ENCODE measurements around the gene CDH4.

The CDH4 gene

GRCh38 chr20:61670274-61670673 lies 418.2 kb downstream of the CDH4 start:
- DNase-seq (ENCODE audit: low spot score) = no peak

DNA sequence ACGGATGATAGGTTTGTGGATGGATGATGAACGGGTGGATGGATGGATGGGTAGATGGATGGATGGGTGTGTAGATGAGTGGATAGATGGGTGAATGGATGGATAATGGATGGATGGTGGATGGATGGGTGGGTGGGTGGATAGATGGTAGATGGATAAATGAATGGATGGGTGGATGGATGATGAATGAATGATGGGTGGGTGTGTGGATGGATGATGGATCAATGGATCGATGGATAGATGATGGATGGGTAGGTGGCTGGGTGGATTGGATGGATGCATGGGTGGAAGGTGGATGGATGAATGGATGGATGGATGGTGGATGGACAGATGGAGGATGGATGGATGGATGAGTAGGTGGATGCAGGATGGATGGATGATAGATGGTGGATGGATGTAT lies 419.5 kb downstream of the CDH4 start:
- DNase-seq (ENCODE audit: low spot score) = no peak

GRCh38 chr20:61673152-61673847 lies 421.2 kb downstream of the CDH4 start:
- DNase-seq (ENCODE audit: low spot score) = no peak

DNA sequence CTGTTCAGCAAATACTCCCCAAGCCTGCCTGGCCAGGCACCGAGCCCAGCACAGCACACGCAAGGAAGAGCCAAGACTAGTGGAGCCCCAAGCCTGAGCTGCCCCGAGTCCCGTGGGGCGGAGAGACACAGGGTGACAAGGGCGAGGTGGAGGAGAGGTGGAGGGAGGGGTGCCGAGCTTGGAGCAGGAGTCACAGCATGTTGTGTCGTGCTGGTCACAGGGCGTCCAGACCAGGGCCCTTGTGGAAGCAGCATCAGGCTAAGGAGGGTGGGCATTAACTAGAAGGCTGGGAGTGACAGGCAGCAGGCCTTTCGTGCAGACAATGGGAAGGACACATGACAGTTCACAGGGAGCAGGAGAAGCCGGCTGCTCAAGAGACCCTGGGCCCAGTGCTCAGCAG lies 422.1 kb downstream of the CDH4 start:
- DNase-seq (ENCODE audit: low spot score) = no peak

DNA sequence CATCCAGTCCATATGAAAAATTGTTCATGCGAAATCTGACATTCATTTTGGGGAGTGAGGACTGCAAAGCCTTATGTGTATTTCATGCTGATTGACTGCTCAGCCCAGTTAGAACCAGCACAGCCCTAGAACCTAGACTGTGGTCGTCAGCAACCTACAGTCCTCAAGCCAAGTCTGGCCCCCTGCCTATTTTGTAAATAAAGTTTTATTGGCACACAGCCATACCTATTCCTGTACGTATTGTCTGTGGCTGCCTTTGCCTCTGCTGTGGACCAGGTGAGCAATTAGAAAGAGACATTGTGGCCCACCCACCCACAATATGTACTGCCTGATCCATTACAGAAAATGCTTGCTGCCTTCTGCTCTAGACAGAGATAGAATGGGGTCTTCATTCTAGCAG lies 422.6 kb downstream of the CDH4 start:
- DNase-seq (ENCODE audit: low spot score) = no peak

- no peak for DNase-seq (ENCODE audit: low spot score)
Observed at GRCh38 chr20:61677928-61678327, 425.9 kb downstream of the CDH4 start.

DNA sequence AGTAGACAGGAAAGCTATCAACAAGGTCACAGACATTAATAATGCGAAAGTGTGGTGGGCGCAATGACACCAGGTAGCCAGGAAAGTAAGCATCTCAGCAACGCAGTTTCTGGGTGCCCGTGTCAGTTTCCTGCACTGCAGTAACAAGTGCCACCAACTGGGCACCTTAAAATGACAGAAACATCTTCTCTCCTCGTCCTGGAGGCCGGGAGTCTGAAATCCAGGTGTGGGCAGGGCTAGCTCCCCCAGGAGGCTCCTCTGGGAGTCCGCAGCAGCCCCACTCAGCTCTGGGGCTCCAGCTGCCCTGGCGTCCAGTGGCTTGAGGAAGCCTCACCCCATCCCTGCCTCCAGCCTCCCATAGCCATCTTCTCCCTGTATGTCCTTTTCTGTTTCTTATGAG lies 426.4 kb downstream of the CDH4 start:
- DNase-seq (ENCODE audit: low spot score) = no peak

DNA sequence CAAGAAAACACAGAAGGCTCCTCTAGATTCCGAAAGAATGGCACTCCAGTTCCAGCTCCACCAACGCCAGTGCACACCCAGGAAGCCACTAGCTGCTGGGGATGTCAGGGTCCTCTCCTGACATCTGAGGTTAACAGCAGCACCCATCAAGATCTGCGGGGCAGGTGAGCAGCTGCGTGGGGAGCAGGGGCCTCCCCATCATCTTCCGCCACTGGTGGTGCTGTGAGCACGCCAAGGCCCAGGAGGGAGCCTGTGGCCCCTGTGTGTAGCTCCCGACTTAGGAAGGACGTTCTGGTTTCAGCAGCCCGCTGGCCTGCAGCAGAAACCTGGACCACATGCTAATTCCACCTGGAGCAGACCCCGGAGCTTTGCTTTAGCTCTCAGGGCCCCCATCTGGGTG lies 427.4 kb downstream of the CDH4 start:
- no peak for DNase-seq (ENCODE audit: low spot score)

DNA sequence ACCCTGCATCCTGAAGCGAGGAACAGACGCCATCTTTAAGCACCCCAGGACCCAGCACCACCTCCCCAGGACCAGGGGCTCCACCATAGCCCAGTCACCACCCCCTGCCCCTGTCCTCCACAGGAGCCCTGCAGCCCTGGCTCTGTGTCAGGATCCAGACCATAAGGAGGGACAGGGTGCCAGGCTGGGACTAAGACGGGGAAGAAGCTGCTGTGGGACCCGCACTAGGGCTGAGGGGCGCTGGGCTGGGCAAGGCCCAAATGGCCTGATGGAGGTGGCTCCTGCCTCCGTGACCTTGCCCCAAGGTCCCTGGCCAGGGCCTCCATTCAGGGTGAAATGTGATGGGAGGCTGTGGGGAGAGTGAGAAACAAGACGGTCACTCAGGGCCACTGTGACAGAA lies 428.0 kb downstream of the CDH4 start:
- no peak for DNase-seq (ENCODE audit: low spot score)

DNA sequence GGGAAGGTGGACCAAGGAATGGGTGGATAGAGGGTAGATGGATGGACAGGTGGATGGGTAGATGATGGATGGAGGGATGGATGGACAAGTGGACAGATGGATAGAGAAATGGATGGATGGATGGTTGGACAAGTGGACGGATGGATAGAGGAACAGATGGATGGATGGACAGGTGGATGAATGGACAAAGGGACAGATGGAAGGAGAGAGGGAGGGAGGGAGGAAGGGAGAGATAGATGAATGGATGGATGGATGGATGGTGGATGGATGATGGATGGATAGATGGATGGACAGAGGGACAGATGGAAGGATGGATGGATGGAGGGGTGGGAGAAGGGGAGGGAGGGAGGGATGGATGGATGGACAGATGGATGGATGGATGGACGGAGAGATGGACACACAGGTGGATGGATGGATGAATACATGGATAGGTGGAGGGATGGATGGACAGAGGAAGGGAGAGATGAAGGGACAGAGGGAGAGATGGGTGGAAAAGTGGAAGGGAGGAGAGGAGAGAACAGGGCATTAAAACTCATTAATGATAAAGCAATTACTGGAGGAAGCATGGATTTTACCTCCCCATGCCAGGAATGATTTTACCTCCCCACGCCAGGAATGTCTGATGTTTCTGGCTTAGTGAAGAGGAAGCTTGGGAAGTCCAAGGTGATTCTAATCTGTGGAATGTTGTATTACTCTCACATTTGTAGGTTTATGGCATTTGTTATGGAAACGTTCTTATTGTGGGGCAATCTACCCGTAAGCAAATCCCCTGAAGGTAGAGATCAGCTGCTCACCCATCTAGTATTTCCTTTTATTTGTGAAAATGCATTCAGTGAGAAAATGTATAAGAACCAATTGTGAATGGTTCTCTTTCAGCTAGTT lies 430.3 kb downstream of the CDH4 start:
- DNase-seq (ENCODE audit: low spot score) = no peak

DNA sequence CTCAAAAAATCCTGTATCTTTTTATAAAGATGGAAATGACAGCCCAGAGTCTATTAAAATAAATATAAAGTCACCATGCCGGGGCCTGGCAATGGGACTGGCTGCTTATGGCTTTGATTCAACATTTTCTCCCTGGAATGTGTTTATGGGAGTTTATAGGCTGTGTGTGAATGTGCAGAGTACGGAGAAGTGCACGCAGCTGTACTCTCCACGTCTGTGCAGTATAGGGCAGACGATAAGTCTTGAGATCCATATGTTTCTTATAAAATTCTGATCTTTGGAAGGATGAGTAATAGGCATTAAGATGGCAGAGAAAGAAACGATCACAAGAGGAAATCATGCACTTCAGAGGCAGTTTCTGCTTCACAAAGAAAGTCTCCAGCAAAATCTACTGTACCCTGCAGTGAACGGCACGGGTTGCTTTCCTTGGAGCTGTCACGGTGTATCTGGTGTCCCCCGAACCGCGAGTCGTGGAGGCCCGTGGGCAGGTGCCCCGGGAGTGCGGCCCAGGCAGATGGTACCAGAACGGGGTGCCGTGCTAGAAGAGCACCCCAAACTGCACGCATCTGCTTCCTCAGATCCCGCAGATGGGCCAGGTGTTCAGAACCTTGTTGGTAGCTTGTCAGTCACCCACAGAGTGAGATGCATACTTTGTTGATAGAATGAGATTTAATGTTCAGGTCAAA lies 431.1 kb downstream of the CDH4 start:
- DNase-seq (ENCODE audit: low spot score) = no peak

GRCh38 chr20:61683721-61684120 lies 431.7 kb downstream of the CDH4 start:
- no peak for DNase-seq (ENCODE audit: low spot score)

- no peak for DNase-seq (ENCODE audit: low spot score)
Observed at GRCh38 chr20:61684136-61684535, 432.1 kb downstream of the CDH4 start.

- DNase-seq (ENCODE audit: low spot score) = no peak
Observed at GRCh38 chr20:61684583-61685235, 432.6 kb downstream of the CDH4 start.

DNA sequence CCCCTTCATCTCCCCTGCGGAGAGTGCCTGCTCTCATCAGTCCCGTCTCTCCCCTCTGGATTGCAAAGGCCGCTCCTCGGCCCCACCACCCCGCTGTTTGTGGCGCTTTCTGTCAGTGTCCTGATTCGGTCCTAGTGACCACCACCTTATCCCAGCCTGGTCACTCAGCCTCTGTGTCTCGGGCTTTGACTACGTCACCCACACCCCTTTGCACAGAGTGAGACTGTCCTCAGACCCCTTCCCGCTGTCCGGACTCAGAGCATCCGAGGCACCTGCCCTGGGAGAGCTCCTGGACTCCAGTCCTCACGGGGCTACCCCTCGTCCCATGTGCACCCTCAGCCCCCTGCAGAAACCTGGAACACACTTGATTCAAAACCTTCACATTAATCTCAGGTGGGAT lies 433.4 kb downstream of the CDH4 start:
- no peak for DNase-seq (ENCODE audit: low spot score)

GRCh38 chr20:61686051-61686936 lies 434.2 kb downstream of the CDH4 start:
- DNase-seq (ENCODE audit: low spot score) = no peak

- DNase-seq (ENCODE audit: low spot score) = no peak
Observed at GRCh38 chr20:61688411-61688810, 436.4 kb downstream of the CDH4 start.

GRCh38 chr20:61690150-61690549 lies 438.1 kb downstream of the CDH4 start:
- DNase-seq (ENCODE audit: low spot score) = no peak

DNA sequence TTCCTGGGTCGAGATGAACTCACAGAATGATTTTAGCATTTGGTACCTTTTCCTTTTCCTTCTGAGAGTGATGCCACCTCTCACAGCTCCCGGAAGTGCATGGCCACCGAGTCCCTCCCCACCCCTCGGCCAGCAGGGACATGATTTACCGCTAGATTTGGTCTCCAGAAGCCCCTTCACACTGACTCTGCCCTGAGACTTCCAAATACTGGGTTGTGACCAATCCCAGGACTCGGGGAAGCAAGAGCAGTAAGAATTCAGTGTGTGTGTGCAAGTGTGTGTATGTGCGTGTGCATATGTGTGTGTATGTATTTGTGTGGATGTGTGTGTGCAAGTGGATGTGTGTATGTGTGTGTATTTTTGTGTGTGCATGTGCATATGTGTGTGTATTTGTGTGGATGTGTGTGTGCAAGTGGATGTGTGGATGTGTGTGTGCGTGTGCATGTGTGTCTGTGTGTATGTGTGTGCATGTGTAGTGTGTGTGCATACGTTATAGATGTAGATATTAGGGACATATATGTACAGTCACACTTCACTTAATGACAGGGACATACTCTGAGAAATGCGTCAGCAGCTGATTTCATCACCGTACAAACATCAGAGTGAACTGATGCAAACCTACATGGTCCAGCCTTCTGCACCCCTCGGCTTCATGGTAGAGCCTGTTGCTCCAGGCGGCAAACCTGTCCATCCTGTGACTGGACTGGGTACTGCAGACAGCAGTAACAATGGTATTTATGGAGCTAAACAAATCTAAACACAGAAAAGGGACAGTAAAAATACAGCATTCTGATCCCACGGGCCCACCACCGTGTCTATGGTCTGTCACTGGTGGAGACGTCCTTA lies 439.2 kb downstream of the CDH4 start:
- no peak for DNase-seq (ENCODE audit: low spot score)

DNA sequence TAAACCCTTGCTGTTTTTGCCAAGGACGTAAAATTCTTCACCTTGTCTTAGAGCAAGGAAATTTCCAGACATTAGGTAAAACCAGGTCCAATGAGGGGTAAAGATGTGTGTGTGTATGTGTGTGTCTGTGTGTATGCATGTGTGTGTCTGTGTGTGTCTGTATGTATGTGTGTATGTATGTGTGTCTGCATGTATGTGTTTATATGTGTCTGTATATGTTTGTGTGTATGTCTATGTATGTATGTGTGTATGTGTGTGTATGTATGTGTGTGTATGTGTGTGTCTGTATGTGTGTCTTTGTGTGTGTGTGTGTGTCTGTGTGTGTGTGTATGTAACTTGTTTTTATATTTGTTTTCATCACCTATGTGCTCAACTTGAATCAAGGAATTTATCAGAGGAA lies 439.9 kb downstream of the CDH4 start:
- DNase-seq (ENCODE audit: low spot score) = no peak

- DNase-seq (ENCODE audit: low spot score) = no peak
Observed at GRCh38 chr20:61692479-61692878, 440.4 kb downstream of the CDH4 start.
